H54 (cell line): ENCODE results near the gene UTP25.

Experiments used
- DNase-seq: peaks from one replicate; pipeline ENCODE4 v3.0.0; 2011; ENCODE audit warnings: low spot score, mixed read lengths; ENCODE audit not compliant: insufficient read length
- FAIRE-seq: peaks from 3 replicates; lab custom pipeline; 2011; peaks lifted over from hg19 to GRCh38; lab: Jason Lieb, UNC
- POLR2A ChIP-seq: IDR thresholded peaks from 2 replicates; pipeline ENCODE4 v1.6.1; 2011; ENCODE audit warnings: low read depth, mild to moderate bottlenecking, low read length

The UTP25 gene

DNA sequence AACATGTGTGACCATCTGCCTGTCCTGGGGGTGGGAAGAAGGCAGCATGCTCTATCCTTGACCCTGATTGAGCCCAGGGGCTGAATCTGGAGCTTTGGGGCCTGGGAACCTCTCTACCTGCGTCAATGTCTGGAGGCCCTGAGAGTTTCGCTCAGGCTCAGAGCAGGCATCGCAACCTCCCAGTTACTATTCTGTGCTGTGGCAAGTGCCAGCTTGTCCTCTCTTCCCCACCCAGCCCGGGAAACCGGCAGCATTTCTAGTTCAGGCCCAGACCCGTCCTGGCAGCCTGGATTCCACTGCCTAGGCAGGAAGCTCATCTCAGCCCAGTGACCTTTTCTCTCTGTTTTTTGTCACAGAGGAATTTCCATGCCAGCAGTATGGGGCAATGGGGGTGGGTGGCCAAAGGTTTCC, 11.8 kb upstream of the UTP25 start:
- TF ChIP-seq POLR2A: no peak
- DNase-seq (no peak), FAIRE-seq (no peak)

DNA sequence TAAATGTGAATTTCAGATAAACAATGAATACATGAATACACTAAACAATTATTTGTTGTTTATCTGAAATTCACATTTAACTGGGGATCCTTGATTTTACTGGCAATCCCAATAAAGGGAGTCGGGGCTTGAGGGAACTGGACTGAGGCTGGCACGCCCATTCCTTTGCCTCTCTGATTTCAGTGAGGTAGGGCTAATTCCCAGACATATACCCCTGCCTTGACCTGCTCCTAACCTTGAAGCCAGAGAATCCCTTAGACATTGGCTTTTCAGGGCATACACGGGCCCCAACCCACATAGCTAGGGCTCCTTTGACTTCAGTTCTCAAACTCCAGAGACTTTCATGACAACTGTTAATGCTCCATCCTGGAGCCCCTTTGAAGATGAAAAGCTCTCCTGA, 10.8 kb upstream of the UTP25 start:
- DNase-seq (no peak), FAIRE-seq (no peak)
- TF ChIP-seq POLR2A: no peak

GRCh38 chr1:209817691-209818090, 10.1 kb upstream of the UTP25 start:
- no peak for FAIRE-seq
- TF ChIP-seq POLR2A: no peak
- no peak for DNase-seq

DNA sequence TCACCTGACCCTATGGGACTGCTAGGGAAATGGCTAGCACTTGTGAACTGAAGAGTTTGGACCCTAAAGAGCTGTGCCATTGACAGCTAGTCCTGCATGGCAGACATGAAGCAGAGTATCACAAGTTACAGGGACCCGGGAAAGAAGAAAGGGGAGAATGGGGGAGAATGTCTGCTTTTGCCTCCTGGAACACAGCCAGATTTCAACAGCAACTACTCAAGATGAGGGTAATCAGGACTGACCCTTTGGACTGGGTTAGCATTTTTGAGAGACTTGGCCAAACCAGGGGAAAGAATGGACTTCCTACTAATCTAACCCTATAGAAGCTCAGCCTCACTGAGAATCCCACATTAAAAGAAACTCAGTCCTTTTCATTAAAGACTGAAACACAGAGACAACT, 8.7 kb upstream of the UTP25 start:
- FAIRE-seq (no peak), DNase-seq (no peak)
- TF ChIP-seq POLR2A: no peak

DNA sequence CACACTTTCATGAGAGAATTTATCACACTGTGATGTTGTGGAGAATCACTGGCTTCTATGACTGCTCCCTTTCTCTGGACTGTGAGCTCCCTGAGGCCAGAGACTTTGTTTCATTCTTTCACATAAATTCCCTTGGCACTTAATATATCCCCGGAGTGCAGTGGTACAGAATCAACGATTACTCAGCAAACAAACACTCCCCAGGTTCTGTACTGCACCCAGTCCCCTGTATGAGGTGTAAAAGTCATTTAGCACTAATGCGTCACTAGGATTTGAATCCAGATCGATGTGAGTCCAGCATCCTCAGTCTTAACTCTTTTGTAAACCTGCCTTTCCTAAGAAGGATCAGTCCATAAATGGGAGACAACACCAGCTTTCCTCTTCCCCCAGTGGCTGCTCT, 6.8 kb upstream of the UTP25 start:
- FAIRE-seq (no peak), DNase-seq (no peak)
- TF ChIP-seq POLR2A: no peak

GRCh38 chr1:209822706-209823105, 5.1 kb upstream of the UTP25 start:
- no peak for FAIRE-seq
- DNase-seq: no peak
- TF ChIP-seq POLR2A: no peak

- TF ChIP-seq POLR2A: no peak
These were observed 4.4 kb upstream of the UTP25 start for GRCh38 chr1:209823143-209824041.

GRCh38 chr1:209825591-209826434, 2.0 kb upstream of the UTP25 start:
- FAIRE-seq (no peak), DNase-seq (no peak)
- TF ChIP-seq POLR2A: no peak

More at GRCh38 chr1:209823143-209824041, 4.4 kb upstream of the UTP25 start:
- DNase-seq (no peak), FAIRE-seq (peak; percentile 11)

DNA sequence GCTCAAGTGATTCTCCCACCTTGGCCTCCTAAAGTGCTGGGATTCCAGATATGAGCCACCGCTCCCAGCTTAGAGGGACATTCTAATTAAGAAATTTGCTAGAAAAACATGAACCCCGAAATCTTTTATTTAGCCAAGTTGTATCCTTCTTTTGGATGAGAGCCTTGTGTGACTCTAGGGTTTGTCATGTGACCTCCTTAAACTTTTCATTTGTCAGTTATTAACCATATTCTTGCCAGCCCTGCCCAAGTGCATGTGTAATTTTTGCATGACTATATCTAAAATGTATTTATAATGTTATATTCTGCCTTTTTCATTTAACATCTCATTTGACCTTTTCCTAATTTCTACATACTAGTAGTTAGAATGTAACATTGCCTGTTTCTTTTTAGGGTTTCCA, 1.9 kb downstream of the UTP25 start:
- TF ChIP-seq POLR2A: no peak
- no peak for DNase-seq
- FAIRE-seq: no peak

DNA sequence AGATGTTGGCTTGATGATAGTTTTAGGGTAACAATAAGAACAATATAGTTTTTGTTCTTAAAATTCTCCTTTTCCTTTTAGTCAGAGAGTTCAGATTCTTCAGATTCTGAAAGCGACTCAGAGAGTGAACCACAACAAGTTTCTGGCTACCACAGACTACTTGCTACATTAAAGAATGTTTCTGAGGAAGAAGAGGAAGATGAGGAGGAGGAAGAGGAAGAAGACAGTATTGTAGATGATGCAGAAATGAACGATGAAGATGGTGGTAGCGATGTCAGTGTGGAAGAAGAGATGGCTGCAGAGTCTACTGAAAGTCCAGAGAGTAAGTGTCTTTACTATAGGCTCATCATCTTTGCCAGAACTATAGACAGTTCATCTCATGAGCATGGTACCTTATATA, 3.0 kb downstream of the UTP25 start:
- FAIRE-seq (no peak), DNase-seq (no peak)
- no peak for TF ChIP-seq POLR2A

GRCh38 chr1:209831615-209832014, 3.8 kb downstream of the UTP25 start:
- no peak for DNase-seq
- no peak for TF ChIP-seq POLR2A
- FAIRE-seq: no peak

GRCh38 chr1:209835782-209836298, 8.1 kb downstream of the UTP25 start:
- DNase-seq (no peak), FAIRE-seq (no peak)
- TF ChIP-seq POLR2A: no peak

DNA sequence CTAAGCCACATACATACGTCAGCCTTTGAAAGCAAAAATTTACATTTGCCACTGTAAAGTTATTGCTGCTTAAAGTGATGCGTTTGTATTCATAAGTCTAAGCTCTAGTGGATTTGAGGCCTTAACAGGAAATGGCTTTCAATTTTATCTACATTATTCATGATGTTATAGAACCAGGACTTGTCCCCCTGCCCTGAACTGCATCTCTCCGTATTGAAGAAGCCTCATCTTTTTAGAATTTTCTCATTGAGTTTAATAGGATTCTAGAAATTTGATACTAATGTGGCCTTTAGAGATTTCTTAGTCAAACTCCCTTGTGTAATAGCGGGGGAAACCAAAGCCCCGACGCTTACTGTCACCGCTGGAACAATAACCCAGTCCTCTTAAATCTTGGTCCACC, 9.9 kb downstream of the UTP25 start:
- no peak for DNase-seq
- FAIRE-seq: no peak
- no peak for TF ChIP-seq POLR2A

DNA sequence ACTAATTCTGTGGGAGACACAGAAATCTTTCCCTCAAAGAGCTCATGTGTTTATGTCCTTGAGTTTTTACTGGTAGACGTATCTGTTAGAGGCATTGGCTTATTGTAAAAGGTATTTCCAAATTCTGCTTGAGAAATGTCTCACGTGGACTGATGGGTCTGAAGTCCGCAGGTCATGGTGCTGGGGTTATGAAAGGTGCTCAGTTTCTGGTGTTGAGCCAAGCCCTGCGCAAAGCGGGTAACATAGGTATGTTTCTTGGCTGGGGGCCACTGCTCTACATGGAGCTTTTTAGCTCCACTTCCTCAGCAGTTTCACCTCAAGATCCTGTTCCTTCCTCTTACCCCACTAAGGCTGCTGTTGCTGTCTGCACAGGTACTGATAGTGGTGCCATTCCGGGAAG, 10.8 kb downstream of the UTP25 start:
- FAIRE-seq (no peak), DNase-seq (no peak)
- no peak for TF ChIP-seq POLR2A
